CD14-positive monocyte (primary cell): Measurements from ENCODE around the gene ZNF281. TPM values are rescaled to one million over a fixed set of nuclear protein-coding genes. Genes with fewer than 3 reads are reported as not detected.
A peak's percentile ranks its signal among the peaks of the same experiment; 100 is the strongest.

Experiments used
- DNase-seq, 3 donors: peaks; one replicate each; pipeline ENCODE4 v3.0.0-alpha.2; 2011 to 2022
- H2AFZ ChIP-seq: 2 replicates; pipeline ENCODE4 v1.6.0; 2012; ENCODE audit warnings: mild to moderate bottlenecking, low read depth, low read length, inconsistent platforms; ENCODE audit not compliant: insufficient read depth, poor library complexity, severe bottlenecking
- H3K27ac ChIP-seq, 2 donors: 1 replicate in 1 of 2; 2 replicates in 1 of 2; pipeline ENCODE4 v1.5.1; 2012 to 2013; ENCODE audit warnings: low read length in 2 of 2, control low read depth in 1 of 2, inconsistent platforms in 1 of 2, low read depth in 1 of 2, mild to moderate bottlenecking in 1 of 2
- H3K27me3 ChIP-seq, 2 donors: one replicate each; pipeline versions ENCODE4 v1.6.0 to v1.6.1; 2011 to 2013; ENCODE audit warnings: low read length in 2 of 2; ENCODE audit not compliant: control insufficient read depth in 2 of 2, insufficient read depth in 2 of 2
- H3K36me3 ChIP-seq, 2 donors: replicated peaks in 1 of 2; 1 replicate in 1 of 2; 2 replicates in 1 of 2; pipeline versions ENCODE4 v1.5.1 to v1.6.1; 2012 to 2013; ENCODE audit warnings: low read length in 2 of 2, control low read depth in 1 of 2, inconsistent platforms in 1 of 2, mild to moderate bottlenecking in 1 of 2; ENCODE audit not compliant: insufficient read depth in 2 of 2, control insufficient read depth in 1 of 2
- H3K4me1 ChIP-seq, 2 donors: 1 replicate in 1 of 2; 2 replicates in 1 of 2; pipeline versions ENCODE4 v1.5.1 to v1.6.1; 2012 to 2013; ENCODE audit warnings: low read length in 2 of 2, control low read depth in 1 of 2, inconsistent platforms in 1 of 2, mild to moderate bottlenecking in 1 of 2, moderate library complexity in 1 of 2; ENCODE audit not compliant: insufficient read depth in 2 of 2, control insufficient read depth in 1 of 2
- H3K4me2 ChIP-seq: replicated peaks from 2 replicates; pipeline ENCODE3; 2012; ENCODE audit warnings: low read length, moderate library complexity, mild to moderate bottlenecking; ENCODE audit not compliant: poor library complexity, severe bottlenecking; ENCODE audit errors: extremely low read depth
- H3K4me3 ChIP-seq, 3 experiments: fragments of 200-600 bp in 1 of 3; sonication (generic) in 1 of 3; replicated peaks in 1 of 3; 1 replicate in 2 of 3; 2 replicates in 1 of 3; pipeline ENCODE4 v1.5.1; 2011 to 2013; ENCODE audit warnings: low read length in 3 of 3, mild to moderate bottlenecking in 3 of 3, control low read depth in 2 of 3, low read depth in 2 of 3, inconsistent platforms in 1 of 3, moderate library complexity in 1 of 3
- H3K79me2 ChIP-seq: 2 replicates; pipeline ENCODE4 v1.6.0; 2012; ENCODE audit warnings: mild to moderate bottlenecking, control low read depth, inconsistent platforms, low read length, moderate library complexity; ENCODE audit not compliant: insufficient read depth
- H3K9ac ChIP-seq: 2 replicates; pipeline ENCODE4 v1.6.0; 2017; ENCODE audit warnings: low read length, mild to moderate bottlenecking; ENCODE audit not compliant: insufficient read depth, poor library complexity, severe bottlenecking
- H3K9me3 ChIP-seq, 2 donors: replicated peaks in 1 of 2; 1 replicate in 1 of 2; 2 replicates in 1 of 2; pipeline versions ENCODE4 v1.5.1 to v1.6.1; 2012 to 2013; ENCODE audit warnings: low read length in 2 of 2, control low read depth in 1 of 2; ENCODE audit not compliant: control insufficient read depth in 1 of 2, insufficient read depth in 1 of 2
- H4K20me1 ChIP-seq: 2 replicates; pipeline ENCODE4 v1.6.0; 2012; ENCODE audit warnings: mild to moderate bottlenecking, low read length, control low read depth, moderate library complexity; ENCODE audit not compliant: insufficient read depth
- H3K27ac Mint-ChIP-seq, 7 donors: one replicate each; pipeline ENCODE4 v1.8.0; 2020; ENCODE audit warnings: mild to moderate bottlenecking in 7 of 7, mixed read lengths in 7 of 7, moderate library complexity in 6 of 7, inconsistent platforms in 2 of 7
- H3K27me3 Mint-ChIP-seq, 3 donors: one replicate each; pipeline ENCODE4 v1.8.0; 2021 to 2022; ENCODE audit warnings: low read depth in 3 of 3, mild to moderate bottlenecking in 3 of 3, mixed read lengths in 3 of 3, moderate library complexity in 3 of 3, inconsistent platforms in 1 of 3
- H3K36me3 Mint-ChIP-seq, 2 donors: one replicate each; pipeline ENCODE4 v1.8.0; 2020; ENCODE audit warnings: mixed read lengths in 2 of 2, inconsistent platforms in 1 of 2, mild to moderate bottlenecking in 1 of 2
- H3K4me1 Mint-ChIP-seq: one replicate; pipeline ENCODE4 v1.8.0; 2020; ENCODE audit warnings: mild to moderate bottlenecking, mixed read lengths
- H3K4me3 Mint-ChIP-seq, 2 donors: one replicate each; pipeline ENCODE4 v1.8.0; 2020; ENCODE audit warnings: mild to moderate bottlenecking in 2 of 2, mixed read lengths in 2 of 2, moderate library complexity in 1 of 2
- H3K9me3 Mint-ChIP-seq, 7 donors: one replicate each; pipeline ENCODE4 v1.8.0; 2020 to 2022; ENCODE audit warnings: mixed read lengths in 7 of 7, mild to moderate bottlenecking in 6 of 7, moderate library complexity in 6 of 7, inconsistent platforms in 2 of 7
- CTCF ChIP-seq: fragments of 200-600 bp; IDR thresholded peaks from one replicate; pipeline ENCODE4 v1.8.0; 2022; ENCODE audit warnings: antibody characterized with exemption, mild to moderate bottlenecking
- WGBS: methylation state at CpG from one replicate; pipeline ENCODE4 v1.1.5; 2013; ENCODE audit warnings: missing lambda C conversion rate; ENCODE audit not compliant: insufficient coverage; 5-methylcytosine and 5-hydroxymethylcytosine counted together
- intact Hi-C, 2 donors: fragments of 100-400 bp; cut with micrococcal nuclease; formaldehyde crosslinking; loops; one replicate each; pipeline versions ENCODE4 v1.15.0 to v1.15.1; 2023
- polyA plus RNA-seq, 3 donors: library from polyadenylated mRNA; depleted of rRNA in 1 of 3; unstranded in 2 of 3; stranded (reverse) in 1 of 3; fragments of 300-500 nt in 2 of 3; fragments of >200 nt in 1 of 3; fragmentation: Illumina TruSeq in 2 of 3; gene quantifications; 1 replicate in 2 of 3; 2 replicates in 1 of 3; pipeline ENCODE4 v1.2.3, GENCODE V29; 2012 to 2021

The ZNF281 gene
- polyA plus RNA-seq, 3 donors: 10.5 to 30.6 (median 26.6) TPM

- Histone ChIP-seq H3K4me2 (no peak overlapping the region), H2AFZ (no peak overlapping the region), H3K27ac (no peak overlapping the region), H3K79me2 (no peaks in the 10 kb centered on the region), H3K27me3 (no peaks in the 10 kb centered on the region), H3K36me3 (no peaks in the 10 kb centered on the region), H3K9ac (no peak overlapping the region), H3K4me1 (peaks cover 6 to 8% of the 10 kb centered on the region in 2 donors), H3K9me3 (no peaks in the 10 kb centered on the region), H3K4me3 (no peak overlapping the region), H4K20me1 (no peaks in the 10 kb centered on the region)
- Mint-ChIP-seq H3K27ac (peak overlapping the region in 1 of 7 donors; percentile 37), H3K4me1 (peaks cover 10% of the 10 kb centered on the region), H3K4me3 (no peak overlapping the region), H3K9me3 (peaks cover 0 to 2% (median 0%) of the 10 kb centered on the region in 7 donors), H3K36me3 (no peaks in the 10 kb centered on the region), H3K27me3 (peaks cover 0 to 3% (median 0%) of the 10 kb centered on the region in 3 donors)
- intact Hi-C loops: no loop called here
- DNase-seq: no peak
- TF ChIP-seq CTCF: no peak
- WGBS: 100% methylated on average over 5 of the region's 5 CpGs
These were observed 44.6 kb upstream of the ZNF281 start for GRCh38 chr1:200454425-200454824.

- 33% methylated on average over 2 of the region's 3 CpGs for WGBS
- TF ChIP-seq CTCF: no peak
- no peaks in the 10 kb centered on the region for H3K79me2 ChIP-seq
These were observed 43.7 kb upstream of the ZNF281 start for GRCh38 chr1:200453553-200453905.

More at GRCh38 chr1:200453553-200453905, 43.7 kb upstream of the ZNF281 start:
- peaks cover 6 to 8% of the 10 kb centered on the region in 2 donors for H3K4me1 ChIP-seq
- no peaks in the 10 kb centered on the region for H4K20me1 ChIP-seq
- peaks cover 10% of the 10 kb centered on the region for H3K4me1 Mint-ChIP-seq
- intact Hi-C loops: no loop called here
- H3K4me3 ChIP-seq: no peak overlapping the region
- H3K9ac ChIP-seq: no peak overlapping the region
- H3K27ac Mint-ChIP-seq: peak overlapping the region in 1 of 7 donors; percentile 58
- no peak for DNase-seq
- no peaks in the 10 kb centered on the region for H3K36me3 ChIP-seq
- no peaks in the 10 kb centered on the region for H3K9me3 ChIP-seq
- H3K4me2 ChIP-seq: no peak overlapping the region
- H3K36me3 Mint-ChIP-seq: no peaks in the 10 kb centered on the region
- H2AFZ ChIP-seq: peak overlapping the region; percentile 56
- H3K27me3 Mint-ChIP-seq: peaks cover 0 to 1% (median 0%) of the 10 kb centered on the region in 3 donors
- H3K27me3 ChIP-seq: no peaks in the 10 kb centered on the region
- H3K4me3 Mint-ChIP-seq: peak overlapping the region in 1 of 2 donors; percentile 46
- no peaks in the 10 kb centered on the region for H3K9me3 Mint-ChIP-seq
- no peak overlapping the region for H3K27ac ChIP-seq
